ENCODE data around the gene LRP1B.

LRP1B gene

DNA sequence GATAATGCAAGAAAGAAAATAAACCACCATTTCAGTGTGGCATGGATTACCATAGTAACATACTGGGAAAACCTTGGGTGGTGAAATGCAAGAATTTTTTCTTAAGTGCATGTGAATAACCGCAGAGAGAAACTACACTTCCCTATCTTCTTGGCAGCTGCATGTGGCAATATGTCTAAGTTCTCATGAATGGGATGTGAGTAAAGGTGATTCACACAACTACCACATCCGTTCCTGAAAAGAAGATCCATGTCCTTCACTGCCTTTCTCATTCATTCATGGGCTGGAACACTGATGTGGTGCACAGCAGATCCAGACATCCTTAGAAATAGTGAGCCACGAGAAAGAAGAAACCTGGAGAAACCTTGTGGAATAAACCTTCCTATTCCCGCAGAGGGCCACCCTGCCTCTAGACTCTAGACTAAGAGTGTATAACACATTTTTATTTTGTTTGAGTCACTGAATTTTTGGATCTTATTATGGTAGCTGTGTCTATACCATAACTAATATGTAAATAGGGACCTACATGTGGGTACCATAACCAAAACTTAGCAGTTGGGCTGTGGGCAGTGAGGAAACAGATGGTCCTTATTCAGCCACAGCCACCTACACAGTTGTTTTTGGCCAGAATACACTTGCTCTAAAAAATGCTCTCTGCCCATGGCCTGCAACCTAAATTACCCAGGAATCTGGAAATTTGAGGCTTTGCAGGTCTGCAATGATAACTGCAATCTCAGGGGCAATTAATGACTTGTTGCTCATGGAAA is 573.3 kb downstream of the LRP1B start:
- DNase-seq: no peak

DNA sequence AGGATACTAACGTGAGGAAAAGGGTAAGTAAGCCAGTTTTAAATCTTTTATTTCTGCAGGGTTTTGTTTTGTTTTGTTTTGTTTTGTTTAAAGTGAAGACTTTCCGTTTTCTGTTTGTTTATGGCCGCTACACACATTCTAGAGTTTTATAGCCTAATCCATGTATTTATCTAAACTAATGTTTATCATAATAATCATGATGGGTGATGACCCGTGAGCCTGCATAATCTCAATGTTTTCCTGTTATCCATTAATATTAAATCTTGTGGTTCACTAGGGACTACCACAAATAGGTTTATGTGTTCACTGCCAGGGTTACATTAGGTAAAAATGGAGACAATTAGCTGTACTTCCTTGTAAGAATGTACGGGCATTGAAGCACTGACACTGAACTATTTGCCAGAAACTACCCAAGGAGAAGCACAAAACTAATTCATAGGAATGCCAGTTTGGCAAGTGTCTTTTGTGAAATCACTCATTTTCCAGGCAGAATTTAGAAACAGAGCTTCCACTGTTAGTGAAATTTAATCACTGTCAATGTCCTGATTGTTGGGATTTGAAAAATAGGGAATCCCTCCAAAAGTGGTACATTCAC is 574.8 kb downstream of the LRP1B start:
- no peak for DNase-seq

DNA sequence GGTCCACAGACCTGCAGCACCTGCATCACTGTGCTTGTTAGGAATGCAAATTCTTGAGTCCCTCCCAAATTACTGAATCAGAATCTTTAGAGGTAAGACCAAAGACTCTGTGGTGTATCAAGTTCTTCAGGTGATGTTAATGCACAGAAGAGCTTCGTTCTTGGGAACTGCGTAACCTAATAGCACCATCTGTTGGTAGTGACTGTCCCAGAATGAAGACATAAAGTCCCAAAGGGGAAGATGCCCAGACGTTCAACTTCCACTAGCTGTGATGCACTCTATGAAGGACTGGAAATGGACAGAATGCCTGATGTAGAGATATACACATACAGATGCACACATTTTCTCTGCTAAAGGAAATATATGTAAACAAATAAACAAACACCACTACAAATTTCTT is 576.0 kb downstream of the LRP1B start:
- DNase-seq: no peak

DNA sequence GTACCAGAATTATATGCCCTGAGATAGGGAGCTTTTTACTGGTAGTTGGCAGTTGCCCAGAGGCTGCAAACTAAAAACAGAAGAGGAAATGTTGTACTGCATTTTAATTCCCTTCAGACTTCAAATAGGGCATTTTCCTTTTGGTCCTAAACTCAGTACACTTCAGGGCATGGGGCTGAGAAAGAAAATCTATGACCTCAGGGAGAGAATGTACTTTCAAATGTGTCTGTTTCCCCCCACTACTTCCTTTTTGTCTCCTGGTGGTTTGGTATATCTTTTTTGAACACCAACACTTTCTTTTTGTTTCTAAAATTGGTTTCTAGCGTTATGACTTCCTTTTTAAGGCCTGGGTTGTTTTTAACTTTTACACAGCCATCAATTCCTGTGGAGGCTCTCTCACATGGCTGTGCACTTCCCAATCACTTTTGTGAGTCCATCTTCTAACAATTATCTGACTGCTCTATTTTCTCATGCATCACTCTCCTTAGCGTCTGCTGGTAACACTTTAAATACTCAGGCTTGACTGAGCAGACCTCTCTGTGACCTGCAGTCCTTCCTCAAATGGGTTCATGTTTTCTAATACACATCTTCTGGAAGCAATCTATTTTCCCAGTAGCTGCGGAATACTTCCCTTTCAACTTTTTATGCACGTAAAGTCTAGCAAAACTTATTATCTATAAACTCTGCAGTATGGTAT is 596.0 kb downstream of the LRP1B start:
- no peak for DNase-seq

DNA sequence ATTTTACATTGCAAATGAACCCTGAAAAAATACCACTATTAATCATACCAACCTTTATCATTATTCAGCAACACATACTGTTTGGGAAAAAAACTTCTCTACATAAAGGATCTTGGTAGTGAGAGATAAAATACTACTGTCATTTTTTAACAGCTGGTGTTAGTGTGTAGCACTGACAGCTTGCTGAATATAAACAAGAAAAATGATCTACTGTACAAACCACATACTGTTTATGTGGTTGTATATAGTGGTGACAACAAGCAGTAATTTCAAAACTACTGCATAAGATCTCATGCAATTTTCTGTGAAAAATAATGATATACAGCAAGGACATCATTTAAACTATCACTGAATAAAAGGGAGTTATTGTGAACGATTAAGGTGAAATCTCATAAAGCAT is 601.2 kb downstream of the LRP1B start:
- DNase-seq: no peak

DNA sequence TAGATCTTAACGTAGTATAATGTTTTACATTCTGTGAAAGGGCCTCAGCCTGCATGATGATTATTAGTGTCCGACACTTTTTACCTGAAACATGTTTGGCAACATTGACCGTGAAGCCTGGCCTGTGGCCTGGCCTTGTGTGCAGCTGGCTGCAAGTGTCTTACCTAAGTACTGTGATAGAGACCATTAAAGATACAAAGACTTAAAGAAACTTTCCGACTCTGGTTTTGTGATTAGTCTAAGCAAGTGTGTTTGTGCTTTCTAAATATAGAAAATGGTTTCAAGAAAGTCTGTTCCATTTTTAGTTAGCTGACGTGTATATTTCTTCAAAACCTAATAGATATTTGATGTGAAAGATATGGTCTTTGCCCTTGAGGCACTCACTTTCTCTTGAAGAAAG is 601.8 kb downstream of the LRP1B start:
- DNase-seq: no peak

DNA sequence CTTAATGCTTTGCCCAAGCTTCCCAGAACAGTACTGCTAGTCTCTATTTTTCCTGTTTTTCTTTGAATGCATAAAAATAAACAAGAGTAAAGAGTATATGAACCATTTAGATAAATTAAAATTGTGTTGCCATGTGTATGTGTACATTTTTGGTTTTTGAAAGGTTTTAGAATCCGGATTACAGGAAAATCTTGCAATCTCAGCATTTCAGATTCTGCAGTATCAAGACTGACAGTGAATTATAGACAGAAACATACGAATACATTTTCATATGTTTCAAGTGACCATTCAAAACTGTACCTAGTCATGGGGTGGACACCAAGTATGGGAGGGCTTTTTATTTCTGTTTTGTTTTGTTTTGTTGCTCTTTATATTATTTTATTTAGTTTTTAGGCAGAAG is 604.1 kb downstream of the LRP1B start:
- no peak for DNase-seq

DNA sequence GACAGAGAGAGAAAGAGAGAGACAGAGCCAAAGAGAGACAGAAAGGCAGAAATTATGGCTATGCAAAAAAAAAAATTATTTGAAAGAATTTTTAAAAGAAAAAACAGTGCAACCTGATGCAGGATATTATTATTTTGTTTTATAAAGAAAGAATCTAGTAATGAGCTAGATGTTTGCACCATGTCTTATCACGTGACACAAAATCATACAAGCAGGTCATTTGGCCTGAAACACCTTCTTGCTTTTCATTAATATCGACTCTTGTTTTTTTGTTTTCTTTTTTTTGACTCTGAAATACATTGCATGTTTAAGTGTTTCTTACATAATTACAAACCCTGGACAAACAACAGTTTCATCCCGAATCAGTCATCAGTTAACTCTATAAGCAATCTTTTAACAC is 606.0 kb downstream of the LRP1B start:
- no peak for DNase-seq

DNA sequence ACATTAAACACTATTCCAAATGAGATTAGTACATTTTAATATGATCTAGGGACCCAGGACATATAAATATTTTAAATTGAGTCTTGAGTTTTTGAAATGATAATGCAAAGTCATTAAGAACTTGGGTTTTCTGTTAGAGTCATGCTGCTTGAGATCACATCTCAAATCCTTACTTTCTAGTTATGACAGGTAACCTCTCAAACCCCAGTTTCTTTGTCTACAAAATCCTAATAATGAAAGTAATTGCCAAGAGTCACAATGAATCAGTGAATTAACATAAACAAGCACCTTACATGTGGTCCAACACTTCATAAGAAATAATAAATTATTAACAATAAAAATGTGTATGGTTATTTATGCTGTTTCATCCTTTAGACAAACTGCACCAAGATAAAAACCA is 607.6 kb downstream of the LRP1B start:
- no peak for DNase-seq

DNA sequence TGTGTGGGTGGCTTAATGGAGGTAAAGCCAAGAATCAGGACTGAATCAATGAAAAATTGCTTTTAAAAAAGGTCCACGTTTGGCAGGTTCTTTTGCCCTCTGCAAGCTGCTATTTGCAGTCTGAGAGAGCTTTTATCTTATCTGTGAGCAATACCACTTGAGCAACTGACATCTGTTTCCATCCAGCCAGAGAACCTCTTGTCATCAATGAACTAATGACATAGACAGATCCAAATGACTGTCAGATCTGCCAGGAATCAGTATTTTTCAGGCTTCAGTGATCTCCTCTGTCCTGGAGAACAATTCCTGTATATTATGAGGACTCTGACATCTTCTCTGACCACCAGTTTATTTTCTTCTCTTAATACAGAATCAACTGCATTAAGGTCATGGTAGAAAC is 608.1 kb downstream of the LRP1B start:
- no peak for DNase-seq

DNA sequence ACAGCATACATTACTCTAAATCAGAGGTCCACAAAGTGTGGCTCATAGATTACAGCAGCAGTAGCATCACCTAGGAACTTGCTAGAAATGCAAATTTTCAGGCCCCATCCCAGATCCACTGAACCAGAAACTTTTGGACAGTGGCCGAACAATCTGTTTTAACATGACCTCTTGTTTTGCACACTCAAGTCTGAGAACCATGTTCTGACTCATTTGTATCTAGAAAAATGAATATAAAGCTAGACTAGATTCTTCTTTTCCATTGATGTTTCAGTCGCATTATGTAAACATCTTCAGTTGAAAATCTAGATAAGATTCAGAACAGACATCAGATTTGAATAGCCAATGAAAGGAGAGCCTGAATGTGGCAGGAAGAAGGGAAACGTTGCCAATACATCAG is 608.8 kb downstream of the LRP1B start:
- no peak for DNase-seq

DNA sequence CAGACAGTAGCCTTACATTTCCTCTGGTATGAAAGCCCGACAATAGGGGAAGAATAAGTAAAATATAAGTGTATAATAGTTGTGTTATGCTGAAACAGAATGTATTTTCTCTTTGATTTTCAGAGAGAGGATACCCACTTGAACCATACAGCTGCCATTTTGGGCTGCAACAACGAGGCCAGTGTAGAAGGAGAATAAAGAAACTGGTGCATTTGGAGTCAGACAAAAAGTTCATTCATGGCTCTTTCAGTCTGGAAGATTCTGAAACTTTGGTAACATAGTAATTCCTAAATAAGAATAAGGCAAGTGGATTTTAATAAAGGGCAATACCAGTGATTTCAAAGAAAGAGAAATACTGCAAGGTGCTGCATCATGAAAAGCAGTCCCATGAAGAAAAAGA is 610.9 kb downstream of the LRP1B start:
- DNase-seq: no peak

DNA sequence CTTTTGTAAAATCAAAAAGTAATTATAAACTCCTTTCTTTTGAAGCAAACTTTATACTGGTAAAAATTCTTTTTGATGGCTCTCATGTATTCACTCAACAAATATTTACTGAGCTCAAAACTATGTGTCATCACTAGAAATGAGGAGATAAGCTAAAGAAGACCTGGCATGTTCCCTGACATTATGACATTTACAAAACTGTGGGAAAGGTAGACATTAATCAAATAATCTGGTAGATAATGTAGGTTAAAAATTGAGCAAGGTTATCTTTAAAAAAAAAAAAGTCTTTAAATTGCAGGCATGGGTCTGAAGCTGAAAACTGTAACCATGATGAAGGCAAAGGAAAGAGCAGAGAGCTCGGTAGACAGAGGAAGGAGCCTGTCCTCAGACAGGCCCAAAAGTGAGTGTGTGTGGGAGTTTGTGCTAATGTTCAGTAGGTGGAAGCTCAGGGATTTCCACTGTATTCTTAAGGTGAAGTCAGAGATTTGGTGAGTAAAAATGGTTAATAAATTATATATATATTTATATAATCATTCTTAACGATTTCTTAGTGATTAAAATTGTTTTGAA is 612.9 kb downstream of the LRP1B start:
- DNase-seq: no peak

DNA sequence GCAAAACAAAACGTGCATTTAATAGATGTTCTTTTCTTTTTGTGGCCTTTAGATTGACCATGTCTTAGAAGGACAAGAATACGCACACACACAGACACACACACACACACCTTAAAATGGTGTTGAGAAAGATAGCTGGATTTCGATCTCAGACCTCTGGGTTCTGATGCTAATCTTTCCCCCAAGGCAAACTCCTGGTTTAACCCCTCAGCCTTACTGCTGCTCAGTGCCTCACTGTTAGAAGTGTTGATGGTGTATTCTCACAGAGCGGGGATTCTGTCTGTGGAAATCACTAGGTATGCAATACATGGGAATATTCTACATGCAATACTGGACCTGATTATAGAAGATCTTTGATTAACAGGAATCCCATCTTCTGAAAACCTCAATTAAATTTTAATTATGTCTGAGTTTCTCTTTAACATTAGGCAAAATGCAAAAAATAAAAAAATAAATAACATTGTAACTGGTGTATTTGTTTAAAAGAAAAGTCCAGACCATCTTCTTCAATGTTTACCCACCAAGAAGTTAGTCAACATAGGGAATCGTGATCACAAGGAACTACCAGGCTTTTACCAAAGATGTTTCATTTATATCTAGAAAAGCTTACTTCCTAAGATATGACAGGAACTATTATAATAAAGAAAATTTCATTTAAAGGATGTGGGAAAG is 613.5 kb downstream of the LRP1B start:
- no peak for DNase-seq

DNA sequence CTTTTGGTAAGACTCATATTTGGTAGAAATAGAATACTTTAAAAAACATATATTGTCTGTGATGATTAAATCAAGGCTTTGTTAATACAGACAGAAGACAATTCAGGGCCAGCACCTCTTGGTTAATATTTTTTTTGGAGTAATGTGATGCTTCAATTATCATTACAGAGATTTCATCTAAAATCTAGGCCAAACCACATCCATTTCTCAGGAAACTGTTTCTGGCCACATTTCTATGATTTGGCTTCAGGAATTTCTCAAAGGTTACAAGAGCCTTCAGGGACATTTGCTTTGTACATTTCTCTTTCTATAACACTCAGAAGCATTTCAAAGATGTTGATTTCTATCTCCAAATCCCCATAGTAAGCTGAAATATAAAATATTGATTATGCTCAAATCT is 614.9 kb downstream of the LRP1B start:
- DNase-seq: no peak

DNA sequence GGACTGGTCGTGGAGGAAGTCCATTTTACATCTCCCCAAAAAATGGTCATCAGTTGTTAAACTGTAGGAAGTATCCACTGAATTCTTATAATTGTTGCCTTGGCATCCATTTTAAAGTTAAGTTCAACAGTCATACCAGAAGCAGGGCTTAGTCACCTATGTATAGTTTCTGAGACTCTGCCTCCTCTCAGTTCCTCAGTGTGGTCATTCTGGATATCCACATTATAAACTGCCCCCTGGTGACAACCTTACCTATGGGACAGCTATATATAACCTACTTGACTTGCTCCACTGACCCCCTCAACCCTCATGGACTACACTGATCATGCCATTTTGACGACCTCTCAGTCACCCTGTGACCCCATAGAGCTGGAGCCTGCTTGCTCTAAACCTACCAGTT is 617.0 kb downstream of the LRP1B start:
- no peak for DNase-seq

DNA sequence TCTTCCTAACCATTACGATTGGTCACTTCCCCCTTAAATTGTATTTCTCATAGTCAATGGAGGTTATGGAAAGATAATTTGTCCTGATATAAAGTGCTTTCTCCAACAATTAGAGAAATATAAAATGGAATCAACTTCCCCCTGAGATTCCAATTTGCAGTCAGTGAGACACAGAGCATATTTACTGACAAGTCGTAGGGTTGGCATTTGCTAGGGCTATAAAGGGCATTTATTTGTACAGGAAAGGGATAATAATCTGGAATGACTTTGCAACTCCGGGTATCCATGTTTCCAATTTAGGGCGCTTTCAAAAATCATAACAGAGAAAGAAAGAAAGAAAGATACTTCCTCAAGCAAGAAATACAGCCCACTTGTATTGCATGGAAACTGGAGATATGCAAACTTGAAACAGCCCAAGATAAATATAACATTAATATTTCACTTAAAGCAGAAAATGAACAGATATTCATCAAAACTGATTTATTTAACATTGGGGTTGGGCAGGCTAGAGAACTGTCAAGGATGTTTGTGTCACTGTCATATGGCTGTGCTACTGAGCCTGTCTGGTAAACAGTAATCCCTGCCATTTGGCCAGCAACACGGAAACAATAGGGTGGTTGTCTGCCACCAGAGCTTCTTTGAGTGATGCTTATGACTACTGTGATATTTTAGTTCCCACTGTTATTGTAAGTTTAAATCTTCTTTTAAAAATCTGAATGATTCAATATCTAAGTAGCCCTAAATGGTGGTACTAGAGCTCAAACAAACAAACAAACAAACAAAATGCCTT is 621.8 kb downstream of the LRP1B start:
- DNase-seq: no peak

DNA sequence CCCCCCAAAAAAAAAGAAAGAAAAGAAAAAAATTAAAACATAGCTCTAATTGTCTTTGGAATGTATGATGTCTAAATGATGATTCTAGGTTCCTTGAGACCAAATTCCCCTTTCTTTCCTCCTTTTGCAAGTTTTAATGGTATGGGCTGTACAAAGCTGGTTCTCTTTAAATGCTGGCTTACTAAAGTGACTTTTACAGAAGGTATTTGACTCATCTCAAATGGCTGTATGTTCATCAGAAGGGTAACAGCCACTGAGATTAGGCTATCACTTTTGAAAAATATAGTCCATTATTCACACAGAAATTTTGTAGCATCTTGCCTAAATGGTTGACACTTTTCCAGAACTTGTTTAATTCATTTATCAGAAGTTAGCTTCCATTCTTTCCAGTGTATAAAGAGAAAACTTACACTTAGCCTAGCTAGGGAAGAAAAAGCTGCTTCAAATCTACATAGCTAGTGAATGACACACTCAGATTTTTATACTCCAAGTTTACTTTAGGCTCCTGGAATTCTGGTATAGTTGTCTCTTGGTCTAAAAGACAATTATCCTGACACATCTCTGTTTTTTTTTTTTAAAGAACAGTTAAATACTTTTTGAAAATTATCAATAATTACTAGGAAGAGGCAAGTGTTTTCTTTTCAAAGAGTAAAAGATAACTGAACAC is 622.6 kb downstream of the LRP1B start:
- DNase-seq: no peak

DNA sequence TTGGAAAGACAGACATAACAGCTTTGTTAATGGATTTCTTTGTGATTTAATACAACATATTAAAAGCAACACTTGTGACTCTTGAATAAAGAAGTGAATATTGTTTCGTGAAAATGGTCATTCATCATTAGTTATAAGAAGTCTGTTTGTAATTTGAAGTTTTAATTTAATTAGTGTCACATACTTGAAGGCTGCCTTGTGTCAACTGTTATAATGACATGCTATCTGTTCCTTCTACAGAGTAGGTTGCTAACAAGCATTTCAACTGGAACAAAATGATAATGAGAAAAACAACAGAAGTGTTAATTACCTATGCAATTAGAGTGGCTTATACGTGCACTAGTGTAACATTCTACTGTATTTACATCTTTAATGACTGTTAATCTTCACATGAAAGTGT is 624.7 kb downstream of the LRP1B start:
- no peak for DNase-seq

DNA sequence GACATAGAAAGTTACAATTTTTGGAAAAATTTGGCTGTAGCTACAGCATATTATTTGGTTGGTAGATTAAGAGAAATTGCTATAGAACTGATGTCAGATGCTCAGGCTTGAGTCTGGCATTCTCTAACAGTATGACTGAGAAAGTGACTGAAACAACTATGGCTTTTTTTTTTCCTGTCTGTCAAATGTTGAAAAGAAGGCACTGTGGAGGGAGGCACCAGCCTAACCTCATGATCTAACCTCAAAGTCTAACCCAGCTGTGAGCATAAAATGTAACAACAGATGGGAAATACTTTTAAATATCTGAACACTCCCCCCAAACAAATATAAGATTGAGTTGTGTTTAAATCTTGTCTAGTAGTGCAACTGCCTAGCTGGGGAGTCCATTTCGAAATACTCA is 629.1 kb downstream of the LRP1B start:
- no peak for DNase-seq

DNA sequence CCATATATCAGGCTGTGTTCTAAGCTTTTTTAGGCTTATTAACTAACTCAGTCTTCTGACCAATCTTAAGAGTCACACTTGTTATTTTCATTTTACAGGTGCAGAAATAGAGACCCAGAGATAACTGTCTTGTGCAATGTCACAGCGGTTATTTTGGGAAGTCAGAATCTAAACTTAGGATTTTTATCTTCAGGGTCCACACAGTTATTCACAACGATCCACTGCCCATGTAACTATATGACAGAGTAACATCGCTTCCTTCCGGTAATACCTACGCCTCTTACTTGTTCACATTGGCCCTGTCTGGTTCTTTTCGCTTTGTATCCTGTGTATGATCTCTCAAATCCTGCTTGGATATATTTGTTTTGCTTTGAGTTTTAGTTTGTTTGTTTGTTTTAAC is 631.7 kb downstream of the LRP1B start:
- no peak for DNase-seq

DNA sequence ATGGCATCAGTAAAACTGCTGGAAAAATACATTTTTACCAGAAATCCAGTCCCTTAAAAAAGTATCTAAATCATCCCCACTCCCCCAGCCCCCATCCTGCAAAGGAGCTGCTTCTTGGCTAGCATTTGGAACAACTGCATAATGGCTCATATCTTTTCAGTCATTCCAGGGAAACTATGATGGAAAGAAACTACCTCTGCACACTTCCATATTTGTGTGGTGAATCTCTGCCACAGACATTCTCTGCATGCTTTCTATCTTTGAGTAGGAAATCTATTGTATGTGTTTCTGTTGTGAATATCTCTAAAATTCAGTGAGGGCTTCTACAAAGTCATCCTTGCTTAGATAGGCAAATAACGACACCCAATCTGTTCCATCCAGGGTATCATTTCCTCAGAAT is 632.3 kb downstream of the LRP1B start:
- no peak for DNase-seq

All from NCI-H1048 (cell line).